LoVo (cell line): ENCODE measurements around the gene RBM22.
A peak's percentile ranks its signal among the peaks of the same experiment; 100 is the strongest.
"Not testable (repeated sequence)": the region's sequence is repeated elsewhere in the genome, so short reads cannot be mapped to it uniquely, and the experiment has no call there.

Experiments
- DNase-seq: peaks from one replicate; pipeline ENCODE4 v3.0.0-alpha.2; 2016; ENCODE audit warnings: low spot score

The RBM22 gene

DNA sequence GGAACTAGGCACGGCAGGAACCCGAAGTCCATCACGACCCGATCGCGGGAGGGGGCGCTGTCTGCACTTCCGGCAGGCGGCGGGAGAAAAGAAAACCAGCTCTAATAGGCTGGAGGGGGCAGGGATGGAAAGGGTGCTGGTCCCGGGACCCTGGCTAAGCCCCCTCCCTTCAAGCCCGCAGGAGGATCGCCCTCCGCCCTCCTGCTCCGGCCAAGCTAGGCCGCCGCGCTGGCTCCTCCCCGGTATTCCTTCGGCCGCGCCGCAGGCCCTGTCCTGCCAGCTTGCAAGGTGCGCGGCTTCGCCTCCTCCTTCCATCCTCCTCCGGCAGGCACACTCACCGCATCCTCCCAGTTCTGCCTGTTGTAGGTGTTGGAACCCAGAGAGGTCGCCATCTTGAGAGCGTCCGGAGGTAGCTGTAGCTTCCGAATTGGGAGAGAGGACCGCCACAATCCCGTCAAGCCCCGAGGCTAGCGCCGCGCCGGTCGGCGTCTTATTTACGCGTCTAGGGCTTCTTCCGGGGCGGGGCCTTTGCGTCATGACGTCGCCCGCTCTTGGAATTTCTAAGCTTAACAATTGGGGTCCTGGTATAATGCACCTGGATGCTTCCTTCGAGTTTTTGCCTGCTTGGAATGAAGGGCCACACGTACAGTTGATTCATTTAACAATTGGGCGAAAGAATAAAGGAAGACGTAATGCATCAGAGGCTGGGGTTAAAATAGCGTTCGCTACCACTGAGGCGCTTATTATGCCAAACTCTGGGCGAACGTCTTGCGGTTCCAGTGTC lies at the start of gene RBM22:
Gene RBM22 (minus strand): TSS at position 469 of the 784 bp plus-strand sequence. CDS start 77 bp downstream, at position 392.
- peak; percentile 96 for DNase-seq

DNA sequence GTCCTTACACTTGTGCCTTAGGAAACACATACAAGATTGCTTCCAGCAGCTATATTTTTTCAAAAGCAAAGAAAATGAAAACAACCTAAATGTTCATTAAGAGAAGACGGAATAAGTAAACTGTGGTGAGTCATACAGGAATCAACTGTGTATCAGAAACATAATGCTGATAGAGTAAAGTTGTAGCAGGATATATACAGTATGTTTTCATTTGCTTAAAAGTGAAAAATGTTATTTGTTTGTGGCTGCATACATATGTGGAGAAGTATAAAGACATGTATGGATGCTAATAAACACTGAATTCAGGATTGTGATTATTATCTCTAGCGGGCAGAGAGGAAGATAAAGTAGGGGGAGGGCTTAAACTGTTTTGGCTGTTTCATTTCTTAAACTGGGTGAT lies 49.6 kb upstream of the RBM22 start:
- no peak for DNase-seq

GRCh38 chr5:150743142-150743488 lies 42.3 kb upstream of the RBM22 start:
- not testable (repeated sequence) for DNase-seq

DNA sequence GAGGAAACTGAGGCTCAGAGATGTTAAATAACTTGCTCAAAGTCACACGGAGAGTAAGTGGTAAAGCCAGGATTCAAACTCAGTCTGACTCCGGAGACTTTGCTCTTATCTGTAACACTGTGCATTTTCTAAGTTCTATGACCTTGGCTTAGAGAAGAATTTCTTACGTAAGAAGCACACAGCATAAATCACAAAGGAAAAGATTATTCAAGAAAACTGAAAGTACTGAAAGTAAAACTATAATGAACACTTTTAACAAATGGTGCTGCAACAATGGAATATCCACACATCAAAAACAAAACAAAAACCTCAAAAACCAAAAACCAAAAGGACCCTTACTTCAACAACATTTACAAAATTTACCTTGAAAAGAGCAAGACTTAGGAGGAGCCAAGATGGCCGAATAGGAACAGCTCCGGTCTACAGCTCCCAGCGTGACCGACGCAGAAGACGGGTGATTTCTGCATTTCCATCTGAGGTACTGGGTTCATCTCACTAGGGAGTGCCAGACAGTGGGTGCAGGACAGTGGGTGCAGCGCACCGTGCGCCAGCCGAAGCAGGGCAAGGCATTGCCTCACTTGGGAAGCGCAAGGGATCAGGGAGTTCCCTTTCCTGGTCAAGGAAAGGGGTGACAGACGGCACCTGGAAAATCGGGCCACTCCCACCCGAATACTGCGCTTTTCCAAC lies 41.7 kb upstream of the RBM22 start:
- not testable (repeated sequence) for DNase-seq

GRCh38 chr5:150740992-150741391 lies 40.1 kb upstream of the RBM22 start:
- no peak for DNase-seq

- DNase-seq: no peak
These were observed 38.0 kb upstream of the RBM22 start for GRCh38 chr5:150738862-150739261.

GRCh38 chr5:150734579-150735384 lies 33.9 kb upstream of the RBM22 start:
- DNase-seq: no peak

GRCh38 chr5:150731669-150732242 lies 30.9 kb upstream of the RBM22 start:
- no peak for DNase-seq

DNA sequence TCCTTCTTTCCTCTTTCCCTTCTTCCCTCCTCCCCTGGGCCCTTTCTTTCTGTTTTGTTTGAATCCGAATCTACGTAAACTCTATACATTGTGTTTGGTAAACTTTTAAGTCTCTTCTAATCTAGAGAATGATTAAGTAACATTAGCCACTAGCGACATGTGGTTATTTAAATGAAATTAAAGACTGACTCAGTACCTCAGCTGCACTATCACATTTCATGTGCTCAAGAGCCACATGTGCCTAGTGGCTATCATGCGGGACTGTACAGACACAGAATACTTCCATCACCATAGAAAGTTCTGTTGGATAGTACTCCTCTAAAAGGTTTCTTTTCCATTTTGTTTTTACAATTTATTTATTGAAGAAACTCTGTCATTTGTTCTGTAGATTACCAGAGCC lies 29.0 kb upstream of the RBM22 start:
- no peak for DNase-seq

DNA sequence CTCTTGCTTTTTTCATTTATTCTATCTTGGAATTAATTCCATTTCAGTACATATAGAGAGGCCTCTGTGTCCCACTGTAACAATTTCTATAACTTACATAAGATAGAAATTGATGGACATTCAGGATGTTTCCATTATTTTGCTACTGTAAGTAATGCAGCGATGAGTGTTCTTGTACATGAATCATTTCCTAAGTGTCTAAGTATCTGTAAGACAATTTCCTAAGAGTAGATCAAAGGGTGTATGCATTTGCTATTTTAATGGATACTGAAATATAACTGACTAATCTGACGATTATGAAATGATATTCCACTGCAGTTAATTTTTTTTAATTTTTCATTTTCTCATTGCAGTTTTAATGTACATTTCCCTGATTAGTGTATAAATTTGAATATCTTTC lies 23.0 kb upstream of the RBM22 start:
- no peak for DNase-seq

GRCh38 chr5:150710165-150710564 lies 9.3 kb upstream of the RBM22 start:
- DNase-seq: no peak

GRCh38 chr5:150706776-150707390 lies 6.0 kb upstream of the RBM22 start:
- no peak for DNase-seq

DNA sequence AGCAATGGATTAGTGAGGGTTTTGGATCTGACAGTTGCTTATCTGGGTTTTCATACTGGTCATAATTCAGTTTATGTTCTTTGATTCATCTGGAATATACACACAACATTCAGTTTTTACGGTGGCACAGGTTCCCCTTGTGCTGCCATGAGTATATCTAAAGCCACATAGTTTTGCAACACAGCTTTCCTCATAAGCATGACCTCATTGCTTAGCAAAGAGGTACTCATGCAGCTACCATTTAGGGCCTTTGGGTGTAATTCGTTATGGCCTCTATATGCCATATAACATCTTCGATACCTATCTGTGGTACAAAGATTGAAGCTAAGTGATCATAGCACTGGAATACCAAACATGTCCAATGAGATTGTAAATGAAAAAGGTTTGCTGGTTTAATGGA lies 2.9 kb upstream of the RBM22 start:
- no peak for DNase-seq

DNA sequence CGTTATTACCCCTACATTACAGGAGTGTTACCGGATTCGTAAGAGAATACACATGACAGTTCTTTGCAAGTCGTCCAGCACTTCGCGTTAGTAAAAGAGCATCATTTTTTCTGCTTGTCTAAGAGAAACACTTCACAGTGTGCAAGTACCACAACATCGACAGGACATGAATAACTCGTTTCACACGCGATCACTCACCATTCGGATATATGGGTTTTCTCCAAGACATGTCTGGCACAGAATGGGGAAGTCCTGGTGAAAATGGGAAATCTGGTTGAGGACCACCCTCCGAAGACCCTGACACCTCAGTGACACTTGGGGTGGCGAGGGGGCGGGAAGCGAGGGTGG lies 642 bp downstream of the RBM22 start:
- DNase-seq: no peak

DNA sequence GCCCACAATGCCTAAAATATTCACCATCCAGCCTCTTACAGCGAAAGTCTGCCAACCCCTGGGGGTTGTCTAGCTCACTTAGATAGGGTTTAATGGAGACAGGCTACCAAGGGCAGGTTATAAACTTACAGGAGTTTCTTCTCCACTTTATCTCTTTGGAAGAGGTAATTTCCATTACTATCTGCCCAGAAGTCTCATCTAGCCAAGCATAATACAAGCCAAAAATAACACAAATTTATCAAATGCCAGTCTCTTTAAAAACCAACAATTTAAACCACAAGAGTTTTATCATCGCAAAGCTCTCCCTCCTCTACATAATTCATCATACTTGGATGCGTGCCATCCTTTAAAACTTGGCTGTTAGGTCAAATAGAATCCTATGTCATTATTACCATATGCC lies 6.2 kb downstream of the RBM22 start:
- DNase-seq: no peak

DNA sequence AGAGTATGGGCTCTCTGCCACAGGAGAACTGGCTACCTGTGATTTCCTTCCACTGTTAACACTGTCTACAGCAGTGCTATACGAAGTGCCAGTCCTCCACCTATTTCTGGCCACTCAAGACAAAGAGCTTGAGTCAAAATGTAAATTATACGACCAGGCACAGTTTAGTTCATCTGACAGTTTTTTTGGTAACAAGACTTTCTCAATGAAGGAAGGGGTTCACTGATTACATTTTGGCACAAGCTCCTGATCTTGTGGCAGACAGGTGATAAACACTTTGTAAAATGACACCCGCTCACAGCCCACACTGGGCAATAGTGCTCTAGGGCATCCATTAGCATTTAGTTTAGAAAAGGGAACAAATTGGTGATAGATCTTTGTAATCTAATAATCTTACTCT lies 8.6 kb downstream of the RBM22 start:
- DNase-seq: no peak

- no peak for DNase-seq
These were observed 10.1 kb downstream of the RBM22 start for GRCh38 chr5:150690760-150691159.

DNA sequence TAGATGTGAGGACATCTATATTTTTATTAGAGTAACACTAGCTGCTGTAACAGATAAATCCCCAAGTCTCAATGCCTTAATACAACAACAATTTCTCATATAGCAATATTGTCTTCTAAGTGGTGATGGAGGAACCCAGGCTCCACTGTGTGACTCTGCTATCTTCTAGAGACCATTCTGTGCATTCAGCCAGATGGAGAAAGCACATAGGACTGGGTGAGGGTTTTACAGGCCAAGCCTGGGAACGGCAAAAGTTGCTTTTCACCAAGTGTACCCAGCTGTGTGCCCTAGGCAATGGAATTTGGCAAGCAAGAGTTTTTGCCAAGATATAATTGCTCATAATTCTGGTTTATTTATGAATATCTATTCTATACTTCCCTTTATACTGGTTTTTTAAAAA lies 11.7 kb downstream of the RBM22 start:
- no peak for DNase-seq

- DNase-seq: no peak
These were observed 24.3 kb downstream of the RBM22 start for GRCh38 chr5:150676578-150676977.

DNA sequence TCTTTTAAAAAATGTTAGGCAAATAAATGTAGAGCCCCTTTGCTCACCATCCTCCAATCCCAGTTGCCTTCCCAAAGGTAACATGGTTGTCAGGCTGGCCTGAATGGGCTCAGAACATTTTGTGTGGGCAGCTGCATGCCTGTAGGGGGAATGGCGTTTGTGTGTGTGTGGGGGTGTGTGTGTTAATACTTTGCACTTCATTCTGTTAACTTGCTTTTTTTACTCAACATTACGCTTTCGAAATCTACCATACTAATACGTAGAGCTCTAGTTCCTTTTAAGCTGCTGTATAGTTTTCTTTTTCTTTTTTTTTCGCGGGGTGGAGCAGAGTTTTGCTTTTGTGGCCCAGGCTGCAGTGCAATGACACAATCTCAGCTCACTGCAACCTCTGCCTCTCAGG lies 25.8 kb downstream of the RBM22 start:
- no peak for DNase-seq

DNA sequence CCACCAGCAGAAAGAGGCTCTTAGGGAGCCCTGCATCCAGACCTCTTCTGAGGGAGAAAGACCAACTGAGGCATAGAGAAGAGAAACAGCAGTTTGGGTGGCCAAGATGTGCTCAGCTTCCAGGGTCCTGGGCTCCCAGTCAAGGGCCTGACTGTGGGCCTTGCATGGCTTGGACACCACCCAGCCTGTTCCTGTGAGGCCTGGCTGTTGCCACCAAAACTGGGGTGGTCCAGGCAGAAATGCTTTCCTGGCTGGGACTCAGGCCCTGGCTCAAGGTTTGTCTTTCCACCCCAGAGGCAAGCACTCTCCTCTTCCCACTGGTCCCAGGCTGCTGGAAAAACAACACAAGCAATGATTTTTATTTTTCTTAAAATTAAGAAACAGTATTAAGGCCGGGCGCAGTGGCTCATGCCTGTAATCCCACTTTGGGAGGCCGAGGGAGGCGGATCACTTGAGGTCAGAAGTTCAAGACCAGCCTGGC lies 26.5 kb downstream of the RBM22 start:
- no peak for DNase-seq

DNA sequence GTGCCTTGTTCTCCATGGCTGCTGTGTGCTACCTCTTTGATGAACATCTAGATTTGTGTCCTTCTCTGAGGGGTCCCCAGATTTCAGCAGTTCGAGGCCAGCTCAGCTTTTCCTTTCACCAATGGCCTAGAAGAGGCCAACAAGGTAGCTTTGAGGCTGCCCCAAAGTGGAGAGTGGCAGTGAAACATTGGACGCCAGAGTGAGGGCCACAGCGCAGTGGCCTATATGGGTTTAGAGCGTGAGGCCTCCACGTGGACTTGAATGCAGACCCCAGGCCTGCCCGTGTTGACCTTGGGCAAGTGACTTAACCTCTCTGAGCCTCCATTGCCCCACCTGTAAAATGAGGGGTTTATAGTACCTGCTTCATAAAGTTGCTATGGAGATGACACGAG lies 28.0 kb downstream of the RBM22 start:
- no peak for DNase-seq
